ENCODE measurements around the gene ZKSCAN5. TPM values are rescaled to one million over a fixed set of nuclear protein-coding genes. Genes with fewer than 3 reads are reported as not detected.

ZKSCAN5 gene
- total RNA-seq, result 10 to 100 TPM; 12.7 to 13.5 TPM

DNA sequence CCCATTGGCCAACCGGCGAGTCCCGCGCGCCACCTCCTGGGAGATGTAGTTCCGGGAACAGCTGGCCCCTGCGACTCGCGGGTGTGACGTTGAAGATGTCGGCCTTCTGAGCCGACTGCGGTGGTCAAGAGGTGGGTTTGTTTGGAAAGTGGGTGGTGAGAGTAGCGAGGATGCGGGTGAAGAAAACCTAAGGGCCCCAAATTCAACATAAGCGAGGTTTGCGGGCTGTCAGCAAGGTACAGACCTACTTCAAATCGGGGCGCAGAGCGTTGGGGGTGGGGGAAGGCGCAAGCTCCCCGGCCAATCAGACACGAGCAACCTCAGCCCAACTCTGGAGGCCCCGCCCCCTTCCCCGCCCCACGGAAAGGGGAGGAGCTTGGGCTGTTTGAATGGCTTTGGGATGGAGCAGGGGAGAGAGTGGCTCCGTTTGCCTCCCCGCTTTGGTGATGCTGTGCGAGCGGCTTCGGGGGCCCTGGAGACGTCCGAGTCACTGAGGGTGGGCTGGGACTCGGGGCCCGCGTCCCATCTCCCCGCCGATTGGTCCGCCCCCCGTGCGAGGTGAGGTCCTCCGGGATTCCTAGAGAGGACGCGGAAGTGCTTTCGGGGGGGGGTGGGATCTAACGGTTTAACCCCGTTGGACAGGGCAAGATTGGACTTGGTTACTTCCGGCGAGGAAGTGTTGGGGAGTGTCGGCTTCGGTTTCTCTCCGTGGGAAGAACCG, at the start of gene ZKSCAN5:
ZKSCAN5 (plus strand) TSS at position 60 of the 721 bp plus-strand sequence. CDS start 1,383 bp downstream, outside the sequence.
- DNase-seq (peak; percentile 96), ATAC-seq (ENCODE audit: low read depth) (peak; percentile 78)
- no peaks in the 10 kb centered on the region for H3K27me3 Mint-ChIP-seq
- peaks cover 15% of the 10 kb centered on the region for H3K36me3 Mint-ChIP-seq
- peaks cover 21% of the 10 kb centered on the region for H3K4me1 Mint-ChIP-seq
- H3K27ac Mint-ChIP-seq, result peak within 1 kb of the TSS; percentile 99
- H3K4me3 Mint-ChIP-seq, result peak within 1 kb of the TSS; percentile 99
- POLR2A ChIA-PET, result interaction anchor here (0.5 to 3.2 kb wide), 16 partner anchors 12 to 1577 kb away, joined by 3 to 40 read pairs (median 6); partner anchors contain the start of genes ATP5MF, BUD31, CPSF4 and FAM200A
- no peaks in the 10 kb centered on the region for H3K9me3 Mint-ChIP-seq

DNA sequence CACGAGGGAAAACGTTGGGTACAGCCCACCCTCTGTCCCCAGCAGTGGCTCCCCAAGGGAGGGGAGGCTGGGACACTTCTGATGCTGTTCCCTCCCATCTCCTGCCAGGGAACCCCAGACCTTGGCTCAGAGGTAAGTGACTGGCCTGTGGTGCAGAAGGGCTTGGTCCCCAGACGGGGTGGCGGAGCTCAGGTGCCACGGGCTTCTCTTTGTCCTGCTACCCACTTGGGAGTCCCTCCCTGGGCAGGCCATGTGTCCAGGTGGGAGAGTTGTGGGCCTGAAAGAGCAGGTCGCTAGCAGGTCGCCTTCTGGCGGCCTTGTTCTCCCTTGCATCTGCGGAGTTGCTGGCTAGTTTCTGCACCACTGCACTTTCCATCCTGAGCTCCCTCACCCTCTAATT, 48.6 kb upstream of the ZKSCAN5 start:
- no peak for DNase-seq
- POLR2A ChIA-PET, result interaction anchor here (1.2 kb wide), 1 partner anchor 17 kb away, joined by 3 read pairs; the partner anchor contains the start of genes CPSF4 and PTCD1
- Mint-ChIP-seq H3K4me1 (peaks cover 7% of the 10 kb centered on the region), H3K4me3 (no peak overlapping the region), H3K27ac (no peak overlapping the region), H3K9me3 (no peaks in the 10 kb centered on the region), H3K36me3 (peaks cover 26% of the 10 kb centered on the region), H3K27me3 (no peaks in the 10 kb centered on the region)
- ATAC-seq (ENCODE audit: low read depth), result no peak

- H3K4me3 Mint-ChIP-seq, result no peak overlapping the region
- peaks cover 7% of the 10 kb centered on the region for H3K4me1 Mint-ChIP-seq
- ATAC-seq (ENCODE audit: low read depth) (no peak), DNase-seq (no peak)
- no peak overlapping the region for H3K27ac Mint-ChIP-seq
- no peaks in the 10 kb centered on the region for H3K27me3 Mint-ChIP-seq
- POLR2A ChIA-PET, result interaction anchor here (1.2 to 1.3 kb wide), 2 partner anchors 17 to 18 kb away, joined by 3 read pairs; partner anchors contain the start of genes CPSF4 and PTCD1
- H3K9me3 Mint-ChIP-seq, result no peaks in the 10 kb centered on the region
- H3K36me3 Mint-ChIP-seq, result peaks cover 24% of the 10 kb centered on the region
Measured at GRCh38 chr7:99456288-99456687, 48.2 kb upstream of the ZKSCAN5 start.

DNA sequence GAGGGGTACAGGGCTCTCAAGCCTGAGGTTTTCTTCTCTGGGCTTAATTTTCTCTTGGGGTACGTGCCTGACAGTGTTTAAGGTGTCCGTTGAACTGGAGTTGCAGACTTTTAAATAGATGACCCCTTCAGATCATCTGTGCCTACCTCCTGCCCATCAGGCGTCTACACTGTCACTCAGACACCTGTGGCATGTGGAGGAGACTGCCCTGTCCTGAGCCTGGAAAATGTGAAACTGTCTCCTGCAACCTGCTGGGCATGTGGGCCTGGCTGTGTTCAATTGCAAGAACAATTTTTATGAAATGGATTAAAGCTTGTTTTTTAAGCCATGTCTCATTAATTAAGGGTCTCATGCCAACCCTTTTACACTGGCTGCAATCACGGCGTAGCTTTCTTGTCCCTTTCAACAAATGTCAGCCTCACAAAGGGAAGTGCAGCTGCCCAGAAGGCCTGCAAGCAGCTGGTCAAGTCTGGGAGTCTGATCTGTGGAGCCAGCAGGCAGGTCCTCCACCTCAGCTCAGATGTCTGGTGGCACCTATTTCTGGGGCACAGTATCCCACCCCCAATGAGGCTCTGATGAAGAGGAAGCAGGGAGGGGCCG, 47.3 kb upstream of the ZKSCAN5 start:
- H3K4me1 Mint-ChIP-seq, result peaks cover 7% of the 10 kb centered on the region
- DNase-seq (no peak), ATAC-seq (ENCODE audit: low read depth) (no peak)
- no peak overlapping the region for H3K4me3 Mint-ChIP-seq
- H3K27me3 Mint-ChIP-seq, result no peaks in the 10 kb centered on the region
- H3K27ac Mint-ChIP-seq, result no peak overlapping the region
- POLR2A ChIA-PET, result interaction anchor here (1.3 kb wide), 1 partner anchor 19 kb away, joined by 3 read pairs; no protein-coding TSS in a partner anchor
- H3K36me3 Mint-ChIP-seq, result peaks cover 24% of the 10 kb centered on the region
- H3K9me3 Mint-ChIP-seq, result no peaks in the 10 kb centered on the region

GRCh38 chr7:99457650-99458493, 46.6 kb upstream of the ZKSCAN5 start:
- POLR2A ChIA-PET, result interaction anchor here (1.3 kb wide), 1 partner anchor 20 kb away, joined by 3 read pairs; no protein-coding TSS in a partner anchor

GRCh38 chr7:99459087-99459486, 45.4 kb upstream of the ZKSCAN5 start:
- DNase-seq, result no peak
- peak; percentile 62 for ATAC-seq (ENCODE audit: low read depth)
- Mint-ChIP-seq H3K9me3 (no peaks in the 10 kb centered on the region), H3K36me3 (peaks cover 30% of the 10 kb centered on the region), H3K4me3 (no peak overlapping the region), H3K27ac (no peak overlapping the region), H3K27me3 (no peaks in the 10 kb centered on the region), H3K4me1 (peaks cover 15% of the 10 kb centered on the region)
- POLR2A ChIA-PET, result interaction anchor here (0.6 kb wide), 1 partner anchor 12 kb away, joined by 3 read pairs; no protein-coding TSS in a partner anchor

More at GRCh38 chr7:99457650-99458493, 46.6 kb upstream of the ZKSCAN5 start:
- DNase-seq (no peak), ATAC-seq (ENCODE audit: low read depth) (no peak)
- H3K9me3 Mint-ChIP-seq, result no peaks in the 10 kb centered on the region
- H3K27ac Mint-ChIP-seq, result no peak overlapping the region
- H3K36me3 Mint-ChIP-seq, result peaks cover 31% of the 10 kb centered on the region
- no peaks in the 10 kb centered on the region for H3K27me3 Mint-ChIP-seq
- H3K4me1 Mint-ChIP-seq, result peaks cover 10% of the 10 kb centered on the region
- H3K4me3 Mint-ChIP-seq, result no peak overlapping the region

- H3K27me3 Mint-ChIP-seq, result no peaks in the 10 kb centered on the region
- no peaks in the 10 kb centered on the region for H3K9me3 Mint-ChIP-seq
- H3K4me1 Mint-ChIP-seq, result peaks cover 24% of the 10 kb centered on the region
- no peak for ATAC-seq (ENCODE audit: low read depth)
- H3K4me3 Mint-ChIP-seq, result no peak overlapping the region
- no peak for DNase-seq
- POLR2A ChIA-PET, result interaction anchor here (0.6 kb wide), 1 partner anchor 11 kb away, joined by 3 read pairs; no protein-coding TSS in a partner anchor
- peaks cover 31% of the 10 kb centered on the region for H3K36me3 Mint-ChIP-seq
- no peak overlapping the region for H3K27ac Mint-ChIP-seq
Measured at GRCh38 chr7:99460651-99461050, 43.8 kb upstream of the ZKSCAN5 start.

- no peak for ATAC-seq (ENCODE audit: low read depth)
- Mint-ChIP-seq H3K4me3 (no peak overlapping the region), H3K9me3 (no peaks in the 10 kb centered on the region), H3K27ac (no peak overlapping the region), H3K36me3 (peaks cover 31% of the 10 kb centered on the region), H3K27me3 (no peaks in the 10 kb centered on the region), H3K4me1 (peaks cover 24% of the 10 kb centered on the region)
- POLR2A ChIA-PET, result interaction anchor here (0.6 kb wide), 1 partner anchor 11 kb away, joined by 3 read pairs; no protein-coding TSS in a partner anchor
- no peak for DNase-seq
Measured at GRCh38 chr7:99461221-99461620, 43.2 kb upstream of the ZKSCAN5 start.

GRCh38 chr7:99465421-99465768, 39.1 kb upstream of the ZKSCAN5 start:
- H3K4me1 Mint-ChIP-seq, result peaks cover 22% of the 10 kb centered on the region
- H3K27ac Mint-ChIP-seq, result peak overlapping the region; percentile 92
- DNase-seq (no peak), ATAC-seq (ENCODE audit: low read depth) (peak; percentile 8)
- peaks cover 21% of the 10 kb centered on the region for H3K36me3 Mint-ChIP-seq
- POLR2A ChIA-PET, result interaction anchor here (0.6 to 3.2 kb wide), 7 partner anchors 27 to 550 kb away, joined by 3 to 12 read pairs (median 5); partner anchors contain the start of genes BUD31, CPSF4, PDAP1 and PTCD1
- H3K9me3 Mint-ChIP-seq, result no peaks in the 10 kb centered on the region
- peak overlapping the region; percentile 89 for H3K4me3 Mint-ChIP-seq
- no peaks in the 10 kb centered on the region for H3K27me3 Mint-ChIP-seq

DNA sequence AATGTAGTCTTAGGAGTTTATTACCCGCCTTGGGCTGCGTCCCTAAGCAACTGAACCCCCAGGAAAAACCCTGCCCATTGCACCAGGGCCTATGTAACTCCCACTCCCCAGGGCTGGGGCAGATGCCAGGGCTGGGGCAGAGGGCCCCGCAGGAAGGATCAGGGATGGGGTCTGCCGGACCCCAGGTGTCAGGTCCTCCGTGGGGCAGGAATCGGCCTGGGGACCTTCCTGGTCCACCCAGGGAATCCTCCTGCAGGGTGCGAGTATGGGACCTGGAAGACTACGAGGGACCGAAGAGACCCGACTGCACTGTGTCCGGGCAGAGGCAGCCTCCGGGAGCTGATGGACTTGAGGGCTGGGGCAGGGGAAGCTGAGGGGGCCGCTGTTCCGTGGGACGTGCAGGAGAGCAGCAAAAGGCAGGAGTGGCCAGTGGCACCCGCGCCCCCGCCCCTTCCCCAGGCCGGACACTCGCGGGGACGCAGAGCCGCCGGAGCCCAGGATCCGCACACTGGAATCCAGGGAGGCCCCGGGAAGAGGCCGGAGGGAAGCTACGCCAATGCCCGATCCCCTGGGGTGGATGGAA, 36.0 kb upstream of the ZKSCAN5 start:
- POLR2A ChIA-PET, result interaction anchor here (0.6 kb wide), 1 partner anchor 100 kb away, joined by 3 read pairs; no protein-coding TSS in a partner anchor
- peaks cover 2% of the 10 kb centered on the region for H3K27me3 Mint-ChIP-seq
- peaks cover 20% of the 10 kb centered on the region for H3K4me1 Mint-ChIP-seq
- ATAC-seq (ENCODE audit: low read depth) (no peak), DNase-seq (no peak)
- no peaks in the 10 kb centered on the region for H3K9me3 Mint-ChIP-seq
- no peak overlapping the region for H3K27ac Mint-ChIP-seq
- H3K36me3 Mint-ChIP-seq, result peaks cover 15% of the 10 kb centered on the region
- H3K4me3 Mint-ChIP-seq, result no peak overlapping the region

DNA sequence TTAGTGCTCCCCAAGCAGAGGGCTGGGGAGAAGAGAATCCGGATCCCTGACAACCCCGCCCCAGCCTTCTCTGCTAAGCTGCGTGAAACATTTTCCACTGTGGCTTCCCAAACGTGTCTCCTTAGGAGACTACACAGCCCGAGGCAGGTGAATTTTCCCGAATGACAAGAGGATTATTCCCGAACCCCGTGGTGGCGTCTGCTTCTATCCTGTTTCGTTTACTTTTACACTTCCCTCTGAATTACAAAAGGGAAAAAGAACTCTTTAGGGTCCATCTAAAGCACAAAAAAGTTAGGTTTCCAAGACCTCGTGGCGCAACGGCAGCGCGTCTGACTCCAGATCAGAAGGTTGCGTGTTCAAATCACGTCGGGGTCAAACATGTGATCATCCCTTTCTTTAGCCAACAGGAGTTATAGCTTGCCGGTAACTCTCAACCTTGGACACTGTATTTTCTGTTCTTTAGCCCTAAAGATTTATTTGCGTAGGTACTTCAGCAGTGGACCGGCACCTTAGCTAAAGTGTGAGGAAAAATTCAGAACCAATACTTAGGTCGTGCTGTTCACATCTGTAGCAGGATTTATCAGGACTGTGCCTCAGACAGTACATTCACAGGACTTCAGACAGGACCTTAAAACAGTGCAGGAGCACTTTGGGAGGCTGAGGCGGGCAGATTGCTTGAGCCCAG, 34.9 kb upstream of the ZKSCAN5 start:
- Mint-ChIP-seq H3K27me3 (peaks cover 2% of the 10 kb centered on the region), H3K27ac (no peak overlapping the region), H3K4me3 (no peak overlapping the region), H3K4me1 (peaks cover 20% of the 10 kb centered on the region), H3K36me3 (peaks cover 10% of the 10 kb centered on the region), H3K9me3 (no peaks in the 10 kb centered on the region)
- ATAC-seq (ENCODE audit: low read depth), result no peak
- POLR2A ChIA-PET, result interaction anchor here (1.1 to 2.9 kb wide), 2 partner anchors 30 to 61 kb away, joined by 3 to 7 read pairs; partner anchors contain the start of genes BUD31, PDAP1 and ZNF394
- DNase-seq, result no peak

All from activated naive CD8-positive, alpha-beta T cell treated with anti-CD3 and anti-CD28 coated beads, Interleukin-2, amount 10 ng/mL, durations not matched to agents 7 days and 5 days (primary cell).